ENCODE data around the gene PTPRS.
"Not testable (repeated sequence)": the region's sequence is repeated elsewhere in the genome, so short reads cannot be mapped to it uniquely, and the experiment has no call there.

PTPRS gene

DNA sequence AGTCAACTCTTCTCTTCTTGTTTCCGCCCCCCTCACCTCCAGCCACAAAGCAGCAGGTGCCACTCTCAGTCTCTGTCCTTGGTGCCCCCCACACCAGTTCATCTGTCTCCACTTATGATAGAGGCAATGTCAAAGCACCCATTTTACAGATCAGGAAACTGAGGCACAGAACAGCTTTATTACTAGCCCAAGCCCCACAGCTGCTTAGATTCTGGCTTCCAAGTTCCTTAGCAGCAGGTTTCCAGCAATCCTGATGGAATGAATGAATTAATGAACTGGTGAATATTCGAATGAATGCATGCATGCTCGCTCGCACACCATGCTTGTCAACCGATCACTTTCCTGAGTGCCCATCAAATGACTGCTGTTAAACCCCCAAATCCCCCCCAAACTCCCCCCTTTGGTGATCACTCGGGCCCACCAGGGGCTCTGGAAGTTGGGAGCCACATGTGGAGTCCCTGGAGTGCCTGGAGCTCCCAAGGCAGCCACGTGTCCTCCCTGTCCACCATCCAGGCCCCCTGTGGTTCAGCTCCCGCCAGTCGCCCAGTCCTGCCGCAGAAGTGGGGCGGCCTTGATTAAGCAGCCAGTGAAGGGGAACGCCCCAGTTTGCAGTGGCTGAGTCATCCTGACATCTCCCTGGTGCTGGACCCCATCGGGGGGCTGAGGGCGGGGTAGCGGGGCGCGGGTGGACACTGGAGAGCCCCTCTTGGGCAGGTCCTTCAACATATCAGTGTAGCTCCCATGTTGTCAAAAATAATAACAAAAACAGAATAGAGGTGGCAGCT is 6.8 kb downstream of the PTPRS start:
- no peak for DNase-seq (ENCODE audit: low read depth in 2 of 2)

DNA sequence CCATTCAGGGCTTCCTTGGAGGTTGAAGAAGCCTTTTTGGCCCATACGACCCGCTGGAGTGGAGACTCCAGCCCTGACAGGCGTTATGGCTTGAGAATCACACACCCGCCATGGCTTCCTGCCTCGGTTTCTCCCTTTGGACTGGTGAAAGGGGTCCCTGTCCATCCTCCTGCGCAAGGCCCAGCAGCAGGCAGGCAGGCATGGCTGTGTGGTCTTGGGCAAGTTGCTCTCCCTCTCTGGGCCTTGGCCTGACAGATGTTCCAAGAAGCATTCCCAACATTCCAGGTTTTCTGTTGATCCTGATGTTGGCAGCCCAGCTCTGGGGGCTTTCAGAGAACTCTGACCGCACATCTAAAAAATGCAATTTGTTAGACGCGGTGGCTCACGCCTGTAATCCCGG is 8.1 kb downstream of the PTPRS start:
- DNase-seq (ENCODE audit: low read depth in 2 of 2), result no peak

DNA sequence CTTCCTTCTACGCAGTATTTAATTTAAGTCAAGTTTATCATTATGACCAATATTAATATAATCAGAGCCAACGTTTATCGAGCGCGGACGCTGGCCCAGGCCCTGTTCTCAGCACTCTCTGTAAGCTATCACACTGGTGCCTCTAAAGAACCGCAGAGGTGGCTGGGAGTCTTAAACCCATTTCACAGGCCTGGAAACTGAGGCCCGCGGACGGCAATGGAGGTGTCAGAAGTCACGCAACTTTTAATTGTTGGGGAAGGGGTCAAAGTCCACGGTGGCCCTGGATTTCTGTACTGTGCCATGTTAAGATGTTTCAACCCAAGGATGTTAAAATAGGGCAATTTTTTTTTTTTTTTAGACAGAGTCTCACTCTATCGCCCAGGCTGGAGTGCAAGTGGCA is 8.8 kb downstream of the PTPRS start:
- no peak for DNase-seq (ENCODE audit: low read depth in 2 of 2)

DNA sequence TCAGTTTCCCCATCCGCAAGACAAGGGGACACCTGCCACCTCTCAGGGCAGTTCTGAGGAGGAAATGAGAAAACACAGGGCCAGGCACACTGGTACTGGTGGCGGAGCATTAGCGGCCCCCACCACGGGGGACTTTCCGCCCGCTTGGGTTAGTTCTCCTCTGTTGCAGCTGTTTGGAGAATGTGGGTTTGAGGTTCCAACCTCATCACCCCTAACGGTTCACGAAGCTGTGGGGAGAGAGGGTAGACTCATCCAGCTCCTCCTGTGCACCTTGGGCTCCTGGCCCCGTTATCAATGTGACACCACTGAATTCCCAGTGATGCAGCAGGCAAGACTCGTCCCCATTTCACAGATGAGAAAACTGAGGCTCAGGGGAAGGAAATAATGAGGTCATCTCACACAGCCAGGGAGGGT is 10.3 kb downstream of the PTPRS start:
- no peak for DNase-seq (ENCODE audit: low read depth in 2 of 2)

DNA sequence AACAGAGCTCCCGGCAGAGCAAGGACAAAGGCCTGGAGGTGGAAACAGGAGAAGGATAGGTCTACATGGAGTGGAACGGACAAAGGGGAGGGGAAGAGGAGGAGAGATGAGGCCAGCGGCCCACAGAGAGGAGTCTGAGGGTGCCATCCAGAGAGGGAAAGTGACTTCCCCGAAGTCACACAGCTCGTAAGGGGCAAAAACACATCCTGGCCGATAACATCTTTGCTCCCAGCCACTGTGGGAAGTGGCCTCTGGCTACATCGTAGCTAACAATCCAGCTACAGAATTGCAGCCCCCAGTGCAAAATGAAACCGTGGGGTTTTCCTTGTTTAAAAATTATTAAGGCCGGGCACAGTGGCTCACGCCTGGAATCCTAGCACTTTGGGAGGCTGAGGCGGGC is 11.5 kb downstream of the PTPRS start:
- no peak for DNase-seq (ENCODE audit: low read depth in 2 of 2)

DNA sequence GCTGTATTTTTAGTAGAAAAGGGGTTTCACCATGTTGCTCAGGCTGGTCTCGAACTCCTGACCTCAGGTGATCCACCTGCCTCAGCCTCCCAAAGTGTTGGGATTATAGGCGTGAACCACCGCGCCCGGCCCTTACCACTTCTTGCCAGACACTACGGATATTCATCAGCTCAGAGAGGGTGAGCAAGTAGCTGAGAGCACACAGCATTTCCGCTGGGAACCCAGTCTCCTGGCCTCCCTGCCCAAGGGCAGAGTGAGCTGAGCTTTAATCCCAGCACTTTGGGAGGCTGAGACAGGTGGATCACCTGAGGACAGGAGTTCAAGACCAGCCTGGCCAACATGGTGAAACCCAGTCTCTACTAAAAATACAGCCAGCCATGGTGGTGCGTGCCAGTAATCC is 12.2 kb downstream of the PTPRS start:
- not testable (repeated sequence) for DNase-seq (ENCODE audit: low read depth in 2 of 2)

DNA sequence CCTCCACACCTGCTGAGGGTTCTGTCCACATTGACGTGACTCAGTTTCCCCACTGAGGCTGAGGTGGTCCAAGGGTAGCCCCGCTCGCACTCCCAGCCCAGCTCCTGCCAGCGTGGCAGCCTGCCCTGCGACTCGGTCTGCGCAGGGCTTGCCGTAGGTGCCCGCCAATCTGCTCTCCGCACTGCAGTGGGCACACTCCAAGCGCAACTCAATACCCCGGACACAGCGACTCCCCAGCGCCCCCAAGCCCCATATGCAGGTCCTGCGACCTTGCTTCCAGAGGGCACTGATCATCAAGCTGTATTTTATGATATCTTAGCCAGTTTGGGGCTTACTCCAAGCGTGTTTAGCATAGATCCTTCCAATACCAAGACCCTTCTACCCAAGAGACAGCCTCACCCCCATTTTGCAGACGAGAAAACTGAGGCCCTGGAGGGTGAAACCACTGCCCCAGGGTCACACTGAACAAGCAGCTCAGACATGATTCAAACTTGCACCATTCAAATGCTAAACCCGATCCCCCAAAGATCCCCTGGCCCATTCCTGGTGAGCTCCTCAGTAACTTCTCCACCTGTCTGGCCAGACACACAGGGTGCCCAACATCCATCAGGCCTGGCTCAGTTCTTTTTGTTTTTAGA is 13.5 kb downstream of the PTPRS start:
- no peak for DNase-seq (ENCODE audit: low read depth in 2 of 2)

DNA sequence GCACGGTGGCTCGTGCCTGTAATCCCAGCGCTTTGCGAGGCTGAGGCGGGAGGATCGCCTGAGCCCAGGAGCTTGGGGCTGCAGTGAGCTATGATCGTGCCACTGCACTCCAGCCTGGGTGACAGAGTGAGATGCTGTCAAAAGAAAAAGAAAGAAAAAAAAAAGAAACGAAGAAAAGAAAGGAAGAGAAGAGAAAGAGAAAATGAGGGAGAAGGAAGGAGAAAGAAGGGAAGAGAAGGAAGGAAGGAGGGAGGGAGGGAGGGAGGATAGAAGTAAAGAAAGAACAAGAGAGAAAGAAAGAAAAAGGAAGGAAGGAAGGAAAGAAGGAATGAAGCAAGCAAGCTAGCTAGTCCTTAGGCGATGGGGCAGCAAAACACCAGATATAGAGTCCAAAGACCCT is 14.1 kb downstream of the PTPRS start:
- no peak for DNase-seq (ENCODE audit: low read depth in 2 of 2)

DNA sequence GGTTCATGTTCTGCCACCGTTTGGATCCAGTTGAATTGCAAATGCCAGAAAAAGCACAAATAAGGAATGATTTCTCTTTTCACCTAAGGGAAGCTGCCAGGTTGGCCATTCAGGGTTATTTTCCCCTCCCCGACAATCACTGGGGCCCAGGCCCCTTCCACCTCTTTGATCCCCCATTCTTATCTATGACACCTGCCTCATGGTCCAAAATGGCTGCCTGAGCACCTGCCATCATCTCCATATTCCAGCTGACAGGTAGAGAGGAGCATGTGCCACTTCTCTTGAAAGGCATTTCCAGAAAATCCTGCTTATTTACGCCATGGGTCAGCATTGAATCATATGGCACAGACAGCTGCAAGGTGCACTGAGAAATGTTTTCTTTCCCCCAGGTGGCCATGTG is 15.7 kb downstream of the PTPRS start:
- no peak for DNase-seq (ENCODE audit: low read depth in 2 of 2)

DNA sequence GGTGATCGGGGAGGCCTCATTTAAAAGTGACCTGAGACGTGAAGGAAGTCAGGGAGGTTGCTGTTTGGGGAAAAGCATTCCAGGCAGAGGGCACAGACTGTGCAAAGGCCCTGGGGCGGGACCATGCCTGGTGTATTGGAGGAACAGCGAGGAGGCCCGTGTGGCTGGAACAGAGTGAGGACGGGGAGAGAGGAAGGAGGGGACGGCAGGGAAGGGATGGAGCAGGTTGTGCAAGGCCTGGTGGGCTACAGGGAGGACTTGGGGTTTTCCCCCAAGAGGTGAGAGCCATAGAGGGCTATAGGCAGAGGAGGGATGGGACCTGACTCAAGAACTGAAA is 17.2 kb downstream of the PTPRS start:
- no peak for DNase-seq (ENCODE audit: low read depth in 2 of 2)

DNA sequence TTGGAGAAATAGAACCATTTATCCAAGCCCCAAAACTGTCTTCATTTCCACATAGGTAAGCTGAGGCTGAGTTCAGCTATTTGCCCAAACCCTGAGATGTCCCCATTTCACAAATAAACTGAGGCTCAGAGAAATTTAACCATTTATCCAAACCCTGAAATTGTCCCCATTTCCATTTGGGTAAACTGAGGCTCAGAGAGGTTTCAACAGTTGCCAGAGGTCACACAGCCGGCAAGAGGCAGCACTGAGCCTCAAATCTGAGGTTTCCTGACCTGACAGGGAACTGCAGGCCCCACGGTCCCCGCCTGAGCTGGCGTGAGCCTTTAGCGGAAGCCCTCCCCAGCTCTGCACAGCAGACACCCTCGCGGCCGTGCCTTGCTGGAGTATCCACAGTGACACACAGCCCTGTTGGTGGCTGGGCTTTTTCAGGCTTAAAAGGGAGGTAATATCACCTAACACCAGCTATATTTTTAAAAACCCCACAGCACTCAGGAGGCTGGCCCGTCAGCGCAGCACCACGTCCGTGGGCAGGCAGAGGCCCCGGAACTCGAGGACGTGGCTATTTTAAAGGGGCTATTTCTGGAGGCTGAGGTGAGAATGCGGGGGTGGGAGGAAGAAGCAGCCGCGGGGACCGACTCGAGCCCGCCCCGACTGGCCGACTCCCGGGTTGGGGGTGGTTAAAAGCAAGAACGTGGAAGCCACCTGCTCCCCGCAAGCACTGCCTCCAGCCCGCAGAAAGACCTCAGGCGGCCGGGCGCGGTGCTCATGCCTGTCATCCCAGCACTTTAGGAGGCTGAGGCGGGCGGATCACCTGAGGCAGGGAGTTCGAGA is 18.5 kb downstream of the PTPRS start:
- DNase-seq (ENCODE audit: low read depth in 2 of 2), result no peak

DNA sequence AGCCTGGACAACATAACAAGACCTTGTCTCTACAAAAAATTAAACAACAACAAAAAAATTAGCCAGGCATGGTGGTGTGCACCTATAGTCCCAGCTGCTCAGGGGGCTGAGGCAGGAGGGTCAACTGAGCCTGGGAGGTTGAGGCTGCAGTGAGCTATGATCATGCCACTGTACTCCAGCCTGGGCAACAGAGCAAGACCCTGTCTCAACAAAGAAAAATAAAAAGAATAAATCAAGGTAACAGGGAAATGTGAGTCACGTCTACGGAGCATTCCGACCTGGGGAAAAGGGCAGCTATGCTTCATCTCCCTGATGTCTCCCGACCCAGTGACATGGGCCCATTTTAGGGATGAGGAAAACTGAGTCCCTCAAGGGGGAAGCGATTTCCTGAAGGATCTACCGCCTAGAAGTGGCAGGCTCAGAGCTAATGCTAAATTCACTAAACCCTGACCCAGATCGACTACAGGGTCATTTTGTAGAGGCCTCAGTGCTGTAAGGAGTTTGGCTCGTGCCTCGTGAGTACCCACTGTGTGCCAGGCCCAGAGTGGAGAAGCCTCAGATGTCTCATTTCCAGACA is 19.5 kb downstream of the PTPRS start:
- DNase-seq (ENCODE audit: low read depth in 2 of 2), result no peak

DNA sequence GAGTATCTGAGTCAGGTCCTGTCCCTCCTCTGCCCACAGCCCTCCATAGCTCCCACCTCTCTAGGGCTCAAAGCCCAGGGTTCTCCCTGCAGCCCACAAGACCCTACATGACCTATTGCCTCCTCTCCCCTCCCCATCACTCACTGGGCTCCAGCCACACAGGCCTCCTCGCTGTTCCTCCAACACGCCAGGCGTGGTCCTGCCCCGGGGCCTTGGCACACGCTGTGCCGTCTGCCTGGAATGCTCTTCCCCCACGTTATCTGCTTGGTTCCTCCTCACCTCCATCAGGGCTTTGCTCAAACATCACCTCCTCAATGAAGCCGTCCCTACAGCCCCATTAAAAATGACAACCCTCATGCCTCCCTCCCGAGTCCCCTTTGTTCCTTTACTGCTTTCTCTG is 21.1 kb downstream of the PTPRS start:
- no peak for DNase-seq (ENCODE audit: low read depth in 2 of 2)

DNA sequence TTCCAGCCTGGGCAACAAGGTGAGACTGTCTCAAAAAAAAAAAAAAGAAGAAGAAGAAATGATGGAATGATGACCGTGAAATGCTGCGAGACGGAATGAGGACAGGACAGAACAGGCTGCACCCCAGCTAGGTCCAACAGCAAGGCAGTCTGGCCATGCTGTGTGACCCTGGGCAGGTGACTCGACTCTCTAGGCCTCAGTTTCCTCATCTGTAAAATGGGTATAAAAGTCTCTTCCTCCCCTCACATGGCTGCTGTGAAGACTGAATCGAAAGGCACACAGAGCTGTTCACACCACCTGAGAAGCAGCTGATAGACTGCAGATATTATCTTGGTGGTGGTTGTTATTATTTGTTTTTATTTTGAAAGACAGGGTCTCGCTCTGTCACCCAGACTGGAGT is 22.3 kb downstream of the PTPRS start:
- DNase-seq (ENCODE audit: low read depth in 2 of 2), result no peak

DNA sequence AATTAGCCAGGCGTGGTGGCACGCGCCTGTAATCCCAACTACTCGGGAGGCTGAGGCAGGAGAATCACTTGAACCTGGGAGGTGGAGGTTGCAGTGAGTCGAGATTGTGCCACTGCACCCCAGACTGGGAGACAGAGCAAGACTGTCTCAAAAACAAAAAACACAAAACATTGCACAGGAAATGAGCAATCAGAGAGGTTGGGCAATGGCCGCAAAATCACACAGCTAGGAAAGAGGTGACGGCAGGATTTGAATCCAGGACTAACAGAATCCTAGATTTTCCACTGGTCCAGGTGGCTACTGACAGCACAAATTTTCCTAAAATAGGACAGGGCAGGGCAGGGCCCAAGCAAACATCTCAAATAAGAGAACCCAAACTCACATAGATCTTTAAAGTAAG is 23.3 kb downstream of the PTPRS start:
- no peak for DNase-seq (ENCODE audit: low read depth in 2 of 2)

DNA sequence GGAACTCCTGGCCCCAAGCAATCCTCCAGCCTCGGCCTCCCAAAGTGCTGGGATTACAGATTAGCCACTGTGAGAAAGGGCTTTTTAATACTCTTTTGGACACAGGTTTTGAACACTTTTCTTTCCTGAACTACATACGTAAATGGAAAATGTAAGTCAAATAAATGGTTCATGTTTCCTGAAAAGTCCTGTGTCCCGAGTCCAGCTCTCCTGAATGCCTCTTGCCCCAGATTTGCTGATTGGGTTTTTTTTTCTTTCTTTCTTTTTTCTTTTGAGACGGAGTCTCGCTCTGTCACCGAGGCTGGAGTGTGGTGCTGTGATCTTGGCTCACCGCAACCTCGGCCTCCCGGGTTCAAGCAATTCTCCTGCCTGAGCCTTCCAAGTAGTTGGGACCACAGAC is 24.5 kb downstream of the PTPRS start:
- no peak for DNase-seq (ENCODE audit: low read depth in 2 of 2)

DNA sequence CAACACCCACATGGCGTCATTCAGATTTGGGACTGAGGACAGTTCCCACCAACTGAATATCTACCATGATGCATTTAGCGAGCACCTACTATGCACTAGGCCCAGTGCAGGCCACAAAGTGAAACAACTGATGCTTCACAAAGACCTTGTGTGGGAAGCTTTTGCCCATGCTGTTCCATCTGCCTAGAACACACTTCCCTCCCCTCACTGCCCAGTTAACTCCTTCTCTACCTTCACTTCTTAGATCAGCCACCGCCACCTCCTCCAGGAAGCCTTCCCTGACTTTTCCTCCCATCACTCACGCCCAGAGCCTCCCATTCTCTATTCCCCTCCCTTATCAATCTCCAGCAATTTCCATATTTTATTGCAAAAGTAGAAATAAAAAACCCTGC is 25.7 kb downstream of the PTPRS start:
- DNase-seq (ENCODE audit: low read depth in 2 of 2), result no peak

DNA sequence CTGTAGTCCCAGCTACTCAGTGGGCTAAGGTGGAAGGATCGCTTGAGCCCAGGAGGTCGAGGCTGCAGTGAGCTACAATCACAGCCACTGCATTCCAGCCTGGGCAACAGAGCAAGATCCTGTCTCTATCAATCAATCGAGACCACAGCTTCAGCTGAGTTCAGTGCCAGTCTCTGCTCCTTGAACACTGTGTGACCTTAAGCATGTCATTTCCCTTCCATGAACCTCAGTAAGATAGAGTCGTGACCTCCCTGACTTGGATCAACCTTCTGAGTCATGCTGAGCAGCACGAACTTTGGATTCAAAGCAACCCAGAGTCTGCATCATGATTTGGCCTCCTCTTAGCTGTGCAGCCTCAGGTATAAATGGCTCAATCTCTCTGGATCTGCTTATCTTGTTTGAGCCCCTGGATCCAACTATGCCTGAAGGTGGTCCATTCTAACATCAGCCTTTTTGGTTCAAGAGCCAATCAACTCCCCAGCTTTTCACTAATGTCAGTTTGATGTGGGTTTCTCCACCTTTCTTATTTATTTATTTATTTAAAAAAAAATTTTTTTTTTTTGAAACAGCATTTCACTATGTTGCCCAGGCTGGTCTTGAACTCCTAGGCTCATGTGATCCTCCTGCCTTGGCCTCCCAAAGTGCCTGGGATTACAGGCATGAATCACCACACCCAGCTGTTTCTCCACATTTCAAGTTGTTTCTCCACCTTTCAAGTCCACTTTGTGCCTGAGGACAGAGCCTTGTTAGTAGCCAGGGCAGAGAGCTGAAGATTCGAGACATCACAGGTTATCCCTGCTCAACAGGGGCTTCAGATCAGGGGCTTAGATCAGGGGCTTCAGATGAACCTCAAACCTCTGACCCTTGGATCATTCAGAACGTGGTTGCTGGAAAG is 26.4 kb downstream of the PTPRS start:
- no peak for DNase-seq (ENCODE audit: low read depth in 2 of 2)

DNA sequence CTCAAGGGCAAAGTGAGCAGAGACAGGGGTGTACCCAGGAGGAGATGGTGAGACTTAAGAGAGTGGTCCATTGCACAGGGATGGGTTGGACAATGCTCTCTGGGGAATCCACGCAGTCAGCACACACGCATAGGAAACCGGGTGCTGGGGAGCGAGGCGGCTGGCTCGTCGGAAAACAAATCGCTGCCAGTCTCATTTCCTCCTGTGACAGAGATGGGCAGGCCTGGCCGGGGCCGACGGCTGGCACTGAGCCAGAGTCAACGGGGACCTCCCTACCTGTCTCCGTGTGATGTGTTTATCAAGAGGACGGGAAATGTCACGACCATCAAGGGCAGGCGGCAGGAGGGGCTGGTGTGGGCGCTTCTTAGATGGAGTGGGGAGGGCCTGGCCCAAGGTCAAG is 27.3 kb downstream of the PTPRS start:
- DNase-seq (ENCODE audit: low read depth in 2 of 2), result no peak

DNA sequence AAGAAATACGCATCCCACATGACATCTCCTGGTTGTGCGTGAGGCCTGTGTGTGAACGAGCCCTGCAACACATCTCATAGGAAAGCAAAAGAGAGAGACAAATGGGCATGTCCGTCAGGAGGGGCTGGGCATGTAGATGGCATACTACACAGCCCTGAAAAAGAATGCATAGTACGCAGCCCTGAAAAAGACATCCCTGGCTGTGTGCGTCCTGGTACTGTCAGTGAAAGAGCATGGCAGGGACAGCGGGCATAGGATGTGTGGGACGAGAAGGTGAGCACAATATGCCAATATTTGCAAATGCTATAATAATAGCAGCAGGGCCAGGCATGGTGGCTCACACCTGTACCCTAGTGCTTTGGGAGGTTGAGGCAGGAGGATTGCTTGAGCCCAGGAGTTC is 28.6 kb downstream of the PTPRS start:
- no peak for DNase-seq (ENCODE audit: low read depth in 2 of 2)

DNA sequence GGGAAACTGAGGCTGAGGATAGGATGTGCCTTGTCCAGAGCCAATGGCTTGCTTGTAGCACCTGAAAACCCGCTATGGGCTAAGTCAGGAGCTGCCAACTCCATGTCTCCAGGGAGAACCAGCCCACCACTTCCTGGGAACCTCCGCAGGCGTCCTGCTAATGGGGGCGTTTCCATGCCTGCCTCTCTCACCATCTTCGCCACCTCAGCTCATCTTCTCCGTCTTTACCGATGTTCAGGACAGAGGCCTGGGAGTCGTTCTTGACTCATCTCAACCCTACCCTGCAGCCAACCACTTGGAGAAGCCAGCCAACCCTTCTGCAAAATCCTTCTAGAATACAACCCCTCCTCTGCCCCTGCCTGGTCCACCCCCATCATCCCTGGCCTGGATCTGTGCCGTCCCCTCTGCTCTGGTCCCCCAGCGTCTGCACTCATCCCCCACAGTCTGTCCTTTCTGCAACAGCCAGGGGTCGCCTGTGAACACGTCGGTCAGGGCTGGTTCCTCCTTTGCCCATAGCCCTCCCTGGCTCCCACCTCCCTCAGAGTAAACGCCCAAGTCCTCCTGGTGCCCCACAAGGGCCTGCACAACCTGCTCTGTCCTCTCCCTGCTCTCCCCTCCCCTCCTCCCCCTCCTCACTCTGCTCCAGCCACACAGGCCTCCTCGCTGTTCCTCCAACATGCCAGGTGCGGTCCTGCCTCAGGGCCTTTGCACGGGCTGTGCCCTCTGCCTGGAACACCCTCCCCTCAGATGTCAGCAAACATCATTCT is 31.0 kb downstream of the PTPRS start:
- DNase-seq (ENCODE audit: low read depth in 2 of 2), result no peak
